D721Med (cell line): Measurements from ENCODE around the gene ID2.

Source experiments
- DNase-seq: peaks from one replicate; pipeline ENCODE4 v3.0.0; 2011; ENCODE audit warnings: low spot score; ENCODE audit not compliant: insufficient read length
- FAIRE-seq: peaks from 2 replicates; lab custom pipeline; 2011; peaks lifted over from hg19 to GRCh38; lab: Jason Lieb, UNC
- CTCF ChIP-seq: IDR thresholded peaks from 2 replicates; pipeline ENCODE4 v1.5.1; 2012; ENCODE audit warnings: mild to moderate bottlenecking, control low read depth; ENCODE audit not compliant: insufficient read depth; ENCODE audit errors: missing control alignments

Gene ID2

GRCh38 chr2:8643250-8643995 is 38.4 kb upstream of the ID2 start:
- DNase-seq, result no peak
- TF ChIP-seq CTCF, result no peak
- FAIRE-seq, result no peak

- no peak for DNase-seq
- FAIRE-seq, result no peak
- no peak for TF ChIP-seq CTCF
Measured at GRCh38 chr2:8643996-8644356, 37.9 kb upstream of the ID2 start.

GRCh38 chr2:8644605-8645175 is 37.2 kb upstream of the ID2 start:
- DNase-seq (no peak), FAIRE-seq (no peak)
- no peak for TF ChIP-seq CTCF

- DNase-seq (no peak), FAIRE-seq (no peak)
- no peak for TF ChIP-seq CTCF
Measured at GRCh38 chr2:8645176-8645831, 36.6 kb upstream of the ID2 start.

- DNase-seq (no peak), FAIRE-seq (no peak)
- TF ChIP-seq CTCF, result no peak
Measured at GRCh38 chr2:8646731-8647461, 35.0 kb upstream of the ID2 start.

- no peak for TF ChIP-seq CTCF
- FAIRE-seq, result no peak
- DNase-seq, result no peak
Measured at GRCh38 chr2:8647462-8647857, 34.4 kb upstream of the ID2 start.
